ENCODE data around the gene CTIF. TPM values are rescaled to one million over a fixed set of nuclear protein-coding genes. Genes with fewer than 3 reads are reported as not detected.

CTIF gene
- total RNA-seq, 1 donor: 65.9 TPM

DNA sequence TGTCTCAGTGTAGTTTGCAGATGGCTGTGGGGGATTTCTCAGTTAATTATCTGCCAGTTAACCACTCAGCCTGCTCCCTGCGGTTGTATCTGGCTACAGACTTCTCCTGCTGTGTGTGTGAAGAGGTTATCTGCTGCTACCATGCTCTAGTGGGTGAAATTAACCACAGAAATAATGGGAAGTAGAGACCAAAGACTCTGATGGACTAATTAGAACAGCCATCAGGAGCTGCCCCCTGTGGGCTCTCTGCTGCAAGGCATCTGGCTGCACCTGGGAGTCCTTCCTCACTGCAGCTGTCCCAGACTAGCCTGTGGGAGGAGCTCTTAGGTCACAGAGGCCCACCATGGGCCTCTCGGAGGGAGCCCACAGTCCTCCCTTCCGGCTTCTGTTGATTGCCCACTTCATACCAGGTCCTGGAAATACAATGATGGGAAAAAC is 66.6 kb downstream of the CTIF start:
- peaks cover 32% of the 10 kb centered on the region for H3K4me1 ChIP-seq (ENCODE audit: insufficient read depth, low read length)
- no peak overlapping the region for H3K4me3 ChIP-seq (ENCODE audit: insufficient read depth, low read length)
- no peaks in the 10 kb centered on the region for H3K9me3 ChIP-seq (ENCODE audit: low read depth, low read length)
- H3K4me2 ChIP-seq (ENCODE audit: insufficient read depth, low read length): no peak overlapping the region
- peaks cover 89% of the 10 kb centered on the region for H4K20me1 ChIP-seq (ENCODE audit: insufficient read depth, low read length)
- no peaks in the 10 kb centered on the region for H3K36me3 ChIP-seq (ENCODE audit: insufficient read depth, low read length)
- no peak overlapping the region for H2AFZ ChIP-seq (ENCODE audit: low read length)
- H3K27ac ChIP-seq (ENCODE audit: low read depth, low read length): no peak overlapping the region
- TF ChIP-seq, protein P1, sequence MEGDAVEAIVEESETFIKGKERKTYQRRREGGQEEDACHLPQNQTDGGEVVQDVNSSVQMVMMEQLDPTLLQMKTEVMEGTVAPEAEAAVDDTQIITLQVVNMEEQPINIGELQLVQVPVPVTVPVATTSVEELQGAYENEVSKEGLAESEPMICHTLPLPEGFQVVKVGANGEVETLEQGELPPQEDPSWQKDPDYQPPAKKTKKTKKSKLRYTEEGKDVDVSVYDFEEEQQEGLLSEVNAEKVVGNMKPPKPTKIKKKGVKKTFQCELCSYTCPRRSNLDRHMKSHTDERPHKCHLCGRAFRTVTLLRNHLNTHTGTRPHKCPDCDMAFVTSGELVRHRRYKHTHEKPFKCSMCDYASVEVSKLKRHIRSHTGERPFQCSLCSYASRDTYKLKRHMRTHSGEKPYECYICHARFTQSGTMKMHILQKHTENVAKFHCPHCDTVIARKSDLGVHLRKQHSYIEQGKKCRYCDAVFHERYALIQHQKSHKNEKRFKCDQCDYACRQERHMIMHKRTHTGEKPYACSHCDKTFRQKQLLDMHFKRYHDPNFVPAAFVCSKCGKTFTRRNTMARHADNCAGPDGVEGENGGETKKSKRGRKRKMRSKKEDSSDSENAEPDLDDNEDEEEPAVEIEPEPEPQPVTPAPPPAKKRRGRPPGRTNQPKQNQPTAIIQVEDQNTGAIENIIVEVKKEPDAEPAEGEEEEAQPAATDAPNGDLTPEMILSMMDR (IDR thresholded peaks at IDR 0.05; ENCODE audit: extremely low read depth, low read depth, low read length): peak; percentile 18
- DNase-seq (ENCODE audit: insufficient read length, low spot score, missing footprints): no peak
- no peaks in the 10 kb centered on the region for H3K27me3 ChIP-seq (ENCODE audit: insufficient read depth, low read length)
- peaks cover 77% of the 10 kb centered on the region for H3K79me2 ChIP-seq (ENCODE audit: insufficient read depth, low read length)

DNA sequence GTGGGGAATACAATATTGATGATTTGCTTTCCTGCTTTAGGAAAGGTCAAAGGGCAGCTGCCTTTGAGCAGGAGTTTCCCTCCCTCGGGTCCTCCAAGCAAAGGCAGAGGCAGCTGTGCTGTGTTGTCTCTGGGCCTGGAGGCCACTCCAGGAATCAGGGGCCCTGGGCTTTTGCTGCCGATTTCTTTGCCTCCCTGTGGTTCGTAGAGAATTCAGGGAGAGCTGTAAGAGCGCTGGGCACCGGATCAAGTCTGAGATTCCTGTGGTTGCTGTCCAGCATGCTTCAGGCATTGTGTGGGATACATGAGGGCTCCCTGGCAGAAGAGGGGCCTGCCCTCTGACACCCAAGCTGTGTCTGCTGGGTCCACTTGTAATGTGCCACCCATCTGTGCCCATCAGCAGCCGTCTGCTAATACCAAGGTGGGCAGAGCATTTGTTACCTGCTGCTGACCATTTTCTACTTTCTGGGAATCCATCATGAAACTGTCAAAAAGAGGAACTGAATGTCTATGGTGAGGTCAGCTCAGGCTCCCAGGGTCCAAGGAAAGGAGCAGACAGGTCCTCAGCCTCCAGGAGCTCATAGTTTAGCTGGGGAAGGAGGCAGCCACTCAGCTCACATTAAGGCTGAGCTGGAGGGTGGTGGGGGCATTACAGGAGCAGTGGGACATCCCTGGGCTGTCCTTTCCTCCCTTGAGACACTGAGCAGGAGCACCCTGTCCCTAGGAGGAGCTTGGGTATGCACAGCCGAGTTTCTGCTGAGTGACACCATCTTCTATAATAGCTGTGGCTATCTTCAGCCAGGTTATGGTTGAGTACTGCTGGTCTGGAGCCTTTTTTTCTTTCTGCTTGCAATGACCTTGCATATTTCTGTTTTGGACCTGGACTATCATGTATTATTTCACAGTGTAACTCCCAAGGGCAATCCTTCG is 68.5 kb downstream of the CTIF start:
- Histone ChIP-seq H3K79me2 (ENCODE audit: insufficient read depth, low read length) (peaks cover 77% of the 10 kb centered on the region), H2AFZ (ENCODE audit: low read length) (no peak overlapping the region), H3K36me3 (ENCODE audit: insufficient read depth, low read length) (no peaks in the 10 kb centered on the region), H3K4me3 (ENCODE audit: insufficient read depth, low read length) (no peak overlapping the region), H3K27me3 (ENCODE audit: insufficient read depth, low read length) (no peaks in the 10 kb centered on the region), H3K4me1 (ENCODE audit: insufficient read depth, low read length) (peaks cover 29% of the 10 kb centered on the region), H3K9me3 (ENCODE audit: low read depth, low read length) (no peaks in the 10 kb centered on the region), H4K20me1 (ENCODE audit: insufficient read depth, low read length) (peaks cover 90% of the 10 kb centered on the region), H3K4me2 (ENCODE audit: insufficient read depth, low read length) (peak overlapping the region; percentile 38), H3K27ac (ENCODE audit: low read depth, low read length) (peak overlapping the region; percentile 3)
- peak; percentile 94 for DNase-seq (ENCODE audit: insufficient read length, low spot score, missing footprints)
- TF ChIP-seq, protein P1 (IDR thresholded peaks at IDR 0.05; ENCODE audit: extremely low read depth, low read depth, low read length): no peak

DNA sequence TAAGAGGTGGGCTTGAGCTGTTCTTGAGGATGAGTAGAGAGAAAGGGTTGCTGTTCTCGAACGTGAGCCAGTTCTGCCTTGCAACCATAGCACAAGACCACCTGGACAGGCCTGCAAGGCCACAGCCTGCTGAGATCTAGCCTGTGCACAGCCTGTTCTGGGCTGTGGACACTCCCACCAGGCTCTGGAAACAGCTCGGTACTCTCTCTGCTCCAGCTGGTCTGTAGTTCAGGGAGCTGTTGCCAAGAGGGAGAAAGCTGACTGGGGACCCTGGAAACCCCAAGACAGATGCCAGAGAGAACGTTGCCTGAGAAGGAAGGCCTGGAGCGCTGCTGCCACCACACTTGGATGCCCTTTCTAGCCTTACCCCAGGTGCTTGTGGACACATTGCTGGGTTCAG is 69.8 kb downstream of the CTIF start:
- no peaks in the 10 kb centered on the region for H3K36me3 ChIP-seq (ENCODE audit: insufficient read depth, low read length)
- H3K79me2 ChIP-seq (ENCODE audit: insufficient read depth, low read length): peaks cover 79% of the 10 kb centered on the region
- no peak overlapping the region for H3K27ac ChIP-seq (ENCODE audit: low read depth, low read length)
- TF ChIP-seq, protein P1 (IDR thresholded peaks at IDR 0.05; ENCODE audit: extremely low read depth, low read depth, low read length): no peak
- H3K27me3 ChIP-seq (ENCODE audit: insufficient read depth, low read length): no peaks in the 10 kb centered on the region
- H3K9me3 ChIP-seq (ENCODE audit: low read depth, low read length): no peaks in the 10 kb centered on the region
- no peak overlapping the region for H3K4me2 ChIP-seq (ENCODE audit: insufficient read depth, low read length)
- H2AFZ ChIP-seq (ENCODE audit: low read length): no peak overlapping the region
- H4K20me1 ChIP-seq (ENCODE audit: insufficient read depth, low read length): peaks cover 93% of the 10 kb centered on the region
- H3K4me3 ChIP-seq (ENCODE audit: insufficient read depth, low read length): no peak overlapping the region
- H3K4me1 ChIP-seq (ENCODE audit: insufficient read depth, low read length): peaks cover 29% of the 10 kb centered on the region
- no peak for DNase-seq (ENCODE audit: insufficient read length, low spot score, missing footprints)

DNA sequence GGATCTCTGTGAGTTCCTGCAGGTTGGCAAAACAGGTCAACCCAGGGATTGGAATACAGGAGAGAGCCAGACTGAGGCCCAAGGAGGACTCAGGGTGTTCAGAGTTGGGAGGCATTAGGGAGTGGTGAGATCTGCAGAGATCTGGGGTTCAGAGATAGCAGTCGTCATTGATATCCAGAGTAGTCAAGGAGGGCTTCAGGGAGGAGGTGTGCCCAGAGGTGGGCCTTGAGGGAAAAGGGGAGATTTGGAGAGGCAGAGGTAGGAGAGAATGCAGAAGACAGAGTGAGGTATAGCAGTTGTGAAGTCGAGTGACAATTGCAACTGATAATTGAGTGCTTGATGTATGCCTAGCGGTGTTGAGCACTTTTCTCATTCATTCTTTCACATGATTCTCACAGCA is 70.3 kb downstream of the CTIF start:
- no peak for DNase-seq (ENCODE audit: insufficient read length, low spot score, missing footprints)
- Histone ChIP-seq H2AFZ (ENCODE audit: low read length) (no peak overlapping the region), H4K20me1 (ENCODE audit: insufficient read depth, low read length) (peaks cover 98% of the 10 kb centered on the region), H3K4me3 (ENCODE audit: insufficient read depth, low read length) (no peak overlapping the region), H3K27ac (ENCODE audit: low read depth, low read length) (no peak overlapping the region), H3K4me2 (ENCODE audit: insufficient read depth, low read length) (no peak overlapping the region), H3K4me1 (ENCODE audit: insufficient read depth, low read length) (peaks cover 29% of the 10 kb centered on the region), H3K79me2 (ENCODE audit: insufficient read depth, low read length) (peaks cover 83% of the 10 kb centered on the region), H3K9me3 (ENCODE audit: low read depth, low read length) (no peaks in the 10 kb centered on the region), H3K27me3 (ENCODE audit: insufficient read depth, low read length) (no peaks in the 10 kb centered on the region), H3K36me3 (ENCODE audit: insufficient read depth, low read length) (no peaks in the 10 kb centered on the region)
- TF ChIP-seq, protein P1 (IDR thresholded peaks at IDR 0.05; ENCODE audit: extremely low read depth, low read depth, low read length): no peak
